IMR-90 (cell line): ENCODE data around the gene GRN. TPM values are rescaled to one million over a fixed set of nuclear protein-coding genes. Genes with fewer than 3 reads are reported as not detected.
A peak's percentile ranks its signal among the peaks of the same experiment; 100 is the strongest.

Experiments
- ATAC-seq: fragments of 200-7000 bp; cut with Tn5 transposase; 2 replicates; pipeline ENCODE4 v1.9.1; 2020; ENCODE audit warnings: low read depth, mild to moderate bottlenecking, moderate library complexity
- BruUV-seq: library from RNA; stranded (reverse); fragments of 400-500 nt; replicated peaks from 2 replicates; lab custom pipeline; 2021; lab: Mats Ljungman, UMichigan
- CTCF ChIA-PET: fragments of 300-600 bp; formaldehyde crosslinking; extraction: SDS; loops from one replicate; lab custom pipeline; 2021; ENCODE audit warnings: antibody characterized with exemption; lab: Yijun Ruan, JAX
- POLR2A ChIA-PET: fragments of 300-600 bp; sonication (Branson Sonifier 250); formaldehyde crosslinking; loops from one replicate; lab custom pipeline; 2022; ENCODE audit warnings: antibody characterized with exemption; ENCODE audit not compliant: unreplicated experiment; lab: Charles Lee
- DNase-seq: peaks from one replicate; pipeline ENCODE4 v3.0.0; 2013
- H2AFZ ChIP-seq: replicated peaks from 2 replicates; pipeline ENCODE3; 2013; ENCODE audit warnings: low read length, mild to moderate bottlenecking; ENCODE audit not compliant: poor library complexity
- H2AK5ac ChIP-seq: 2 replicates; pipeline ENCODE4 v1.6.1; 2013; ENCODE audit warnings: low read depth, low read length, inconsistent platforms
- H2AK9ac ChIP-seq: replicated peaks from 2 replicates; pipeline ENCODE3; 2013; ENCODE audit warnings: mild to moderate bottlenecking, low read depth, low read length, moderate library complexity; ENCODE audit not compliant: poor library complexity
- H2BK120ac ChIP-seq: 2 replicates; pipeline ENCODE4 v1.6.1; 2013; ENCODE audit warnings: low read depth, low read length, inconsistent platforms
- H2BK15ac ChIP-seq: 3 replicates; pipeline ENCODE4 v1.6.1; 2013; ENCODE audit warnings: low read depth, low read length, inconsistent platforms
- H2BK20ac ChIP-seq: 2 replicates; pipeline ENCODE4 v1.6.1; 2013; ENCODE audit warnings: low read depth, mild to moderate bottlenecking, inconsistent platforms, low read length, moderate library complexity
- H2BK5ac ChIP-seq: 2 replicates; pipeline ENCODE4 v1.6.1; 2013; ENCODE audit warnings: mild to moderate bottlenecking, low read depth, low read length, inconsistent platforms; ENCODE audit not compliant: poor library complexity, severe bottlenecking
- H3K14ac ChIP-seq: replicated peaks from 2 replicates; pipeline ENCODE4 v1.6.1; 2013; ENCODE audit warnings: low read depth, low read length, inconsistent platforms
- H3K18ac ChIP-seq: 2 replicates; pipeline ENCODE4 v1.6.1; 2013; ENCODE audit warnings: low read depth, low read length, control low read depth
- H3K23ac ChIP-seq: 2 replicates; pipeline ENCODE4 v1.6.1; 2013; ENCODE audit warnings: low read depth, low read length, inconsistent platforms
- H3K27ac ChIP-seq: 2 replicates; pipeline ENCODE4 v1.5.1; 2013; ENCODE audit warnings: mild to moderate bottlenecking, control low read depth, low read length; ENCODE audit not compliant: insufficient read depth
- H3K27me3 ChIP-seq: 2 replicates; pipeline ENCODE4 v1.6.1; 2013; ENCODE audit warnings: low read length; ENCODE audit not compliant: control insufficient read depth, insufficient read depth
- H3K36me3 ChIP-seq: 2 replicates; pipeline ENCODE4 v1.6.1; 2013; ENCODE audit warnings: low read length, mixed read lengths; ENCODE audit not compliant: control insufficient read depth, insufficient read depth
- H3K4ac ChIP-seq: 2 replicates; pipeline ENCODE4 v1.6.1; 2013; ENCODE audit warnings: low read depth, low read length, inconsistent platforms
- H3K4me1 ChIP-seq: 2 replicates; pipeline ENCODE4 v1.6.1; 2013; ENCODE audit warnings: low read length, mixed read lengths; ENCODE audit not compliant: control insufficient read depth, insufficient read depth
- H3K4me2 ChIP-seq: 2 replicates; pipeline ENCODE4 v1.6.1; 2013; ENCODE audit warnings: low read depth, mild to moderate bottlenecking, control low read depth, low read length, moderate library complexity
- H3K4me3 ChIP-seq: 2 replicates; pipeline ENCODE4 v1.5.1; 2013; ENCODE audit warnings: low read depth, mild to moderate bottlenecking, control low read depth, low read length, moderate library complexity; ENCODE audit not compliant: insufficient read depth
- H3K56ac ChIP-seq: 2 replicates; pipeline ENCODE4 v1.6.1; 2013; ENCODE audit warnings: low read length, inconsistent platforms; ENCODE audit not compliant: insufficient read depth; ENCODE audit errors: extremely low read depth
- H3K79me1 ChIP-seq, 2 experiments: 2 replicates each; pipeline ENCODE4 v1.6.1; 2013; ENCODE audit warnings: low read length in 2 of 2, inconsistent platforms in 1 of 2, low read depth in 1 of 2
- H3K9ac ChIP-seq: 2 replicates; pipeline ENCODE4 v1.6.1; 2013; ENCODE audit warnings: low read depth, low read length, control low read depth
- H3K9me1 ChIP-seq: 2 replicates; pipeline ENCODE4 v1.6.1; 2013; ENCODE audit warnings: low read length, inconsistent platforms; ENCODE audit not compliant: insufficient read depth
- H3K9me3 ChIP-seq: 2 replicates; pipeline ENCODE4 v1.6.1; 2013; ENCODE audit warnings: low read length; ENCODE audit not compliant: control insufficient read depth, insufficient read depth
- H4K20me1 ChIP-seq: 2 replicates; pipeline ENCODE4 v1.6.1; 2013; ENCODE audit warnings: low read length, inconsistent platforms; ENCODE audit not compliant: insufficient read depth
- H4K5ac ChIP-seq: 2 replicates; pipeline ENCODE4 v1.6.1; 2013; ENCODE audit warnings: mild to moderate bottlenecking, low read depth, low read length, control low read depth
- H4K8ac ChIP-seq, 2 experiments: 2 replicates each; pipeline ENCODE4 v1.6.1; 2013; ENCODE audit warnings: low read depth in 2 of 2, low read length in 2 of 2, control low read depth in 1 of 2, inconsistent platforms in 1 of 2
- H4K91ac ChIP-seq: 2 replicates; pipeline ENCODE4 v1.6.1; 2013; ENCODE audit warnings: low read depth, low read length, inconsistent platforms; ENCODE audit not compliant: insufficient read depth
- CEBPB ChIP-seq: IDR thresholded peaks from 2 replicates; pipeline ENCODE4 v1.6.1; 2012; ENCODE audit warnings: low read depth, low read length, improper control_type of control experiment
- NFE2L2 ChIP-seq: fragments of 150-350 bp; IDR thresholded peaks from 2 replicates; pipeline ENCODE4 v1.6.1; 2016; ENCODE audit warnings: low read depth, mild to moderate bottlenecking, low read length
- USF2 ChIP-seq: fragments of 150-350 bp; IDR thresholded peaks from 2 replicates; pipeline ENCODE4 v1.6.1; 2017; ENCODE audit warnings: mild to moderate bottlenecking, antibody characterized with exemption, low read length, low read depth
- WGBS, 2 experiments: methylation state at CpG; one replicate each; pipeline versions ENCODE4 v1.1.5 to v1.1.7; 2013; ENCODE audit warnings: missing lambda C conversion rate in 2 of 2; ENCODE audit not compliant: insufficient read length in 1 of 2; ENCODE audit errors: extremely low coverage in 2 of 2; 5-methylcytosine and 5-hydroxymethylcytosine counted together
- dilution Hi-C: fragments of 300-500 bp; cut with HindIII; formaldehyde crosslinking; loops from one replicate; pipeline ENCODE4 v1.14.3; 2018; ENCODE audit warnings: low sequenced_read_pairs; ENCODE audit not compliant: unreplicated experiment
- in situ Hi-C: fragments of 300-500 bp; cut with MboI; formaldehyde crosslinking; loops from 3 replicates; pipeline ENCODE4 v1.14.3; 2019; ENCODE audit warnings: low sequenced_read_pairs, inconsistent platforms, mixed read lengths
- intact Hi-C: fragments of 100-400 bp; cut with micrococcal nuclease; formaldehyde crosslinking; loops from 2 replicates; pipeline ENCODE4 v1.10.0; 2022
- polyA plus RNA-seq, 3 experiments: library from polyadenylated mRNA; depleted of rRNA; stranded (reverse); fragments of >200 nt; gene quantifications; 2 replicates each; pipeline ENCODE4 v1.2.3, GENCODE V29; 2012; ENCODE audit warnings: low replicate concordance in 1 of 3
- total RNA-seq: library from RNA; depleted of rRNA; stranded (reverse); fragments of >200 nt; gene quantifications from 2 replicates; pipeline ENCODE4 v1.2.3, GENCODE V29; 2012

The GRN gene
- total and polyA plus RNA-seq, 2 of the 4 experiments (the other 2 are of a cell fraction) = 38.9 to 494 TPM

- Histone ChIP-seq H2AK5ac (no peak overlapping the region), H3K36me3 (no peaks in the 10 kb centered on the region), H3K4me3 (peak overlapping the region; percentile 50), H3K27me3 (peaks cover 33% of the 10 kb centered on the region), H3K18ac (no peak overlapping the region), H3K14ac (no peak overlapping the region), H4K91ac (no peak overlapping the region), H2AK9ac (peak overlapping the region; percentile 47), H4K8ac (peak overlapping the region in 1 of 2 experiments; percentile 74; a peak in 1 of 4 replicates), H3K4me1 (peaks cover 2% of the 10 kb centered on the region; the same call in 1 of the 2 replicates), H3K9me3 (no peaks in the 10 kb centered on the region; the same call in 1 of the 2 replicates), H3K23ac (no peak overlapping the region), H3K27ac (no peak overlapping the region), H2BK120ac (no peak overlapping the region), H3K4ac (no peak overlapping the region), H2BK15ac (no peak overlapping the region), H2BK20ac (no peak overlapping the region), H3K4me2 (peak overlapping the region; percentile 68), H3K9me1 (no peaks in the 10 kb centered on the region), H2AFZ (peak overlapping the region; percentile 85), H3K56ac (no peak overlapping the region), H2BK5ac (no peak overlapping the region), H4K20me1 (0 out of 2 replicates have a peak, but pooled peaks cover 3% of the 10 kb centered on the region), H3K79me1 (no peaks in the 10 kb centered on the region), H3K9ac (peak overlapping the region; percentile 22; the same call in 1 of the 2 replicates), H4K5ac (peak overlapping the region; percentile 11; the same call in 1 of the 2 replicates)
- ChIA-PET CTCF (interaction anchor here (0.7 to 1.0 kb wide), 2 partner anchors 9 to 21 kb away, joined by 3 read pairs; partner anchors contain the start of gene FAM171A2), POLR2A (no interaction called here)
- dilution Hi-C loops (no loop called here), intact Hi-C loops (no loop called here), in situ Hi-C loops (no loop called here)
- WGBS, 2 experiments = 8% methylated on average over 5 of the region's 26 CpGs; no CpG with 5 or more reads in 1 of the 2 experiments
- peak; percentile 31 for ATAC-seq
- no peak for TF ChIP-seq CEBPB
- TF ChIP-seq USF2 = no peak
- TF ChIP-seq NFE2L2 = no peak
- BruUV-seq = no TSS peak
- no peak for DNase-seq
These were observed 39.8 kb downstream of the GRN start for GRCh38 chr17:44384823-44385286.
